Activated naive CD4-positive, alpha-beta T cell treated with anti-CD3 and anti-CD28 coated beads for 36 hours (primary cell): ENCODE measurements around the gene TMEM109. TPM values are rescaled to one million over a fixed set of nuclear protein-coding genes. Genes with fewer than 3 reads are reported as not detected.

ENCODE experiments used
- CTCF ChIA-PET: fragments of 350-600 bp; sonication (Branson Sonifier 250); formaldehyde crosslinking; loops from one replicate; lab custom pipeline; 2021; ENCODE audit warnings: antibody characterized with exemption; lab: Charles Lee
- DNase-seq: peaks from one replicate; pipeline ENCODE4 v3.0.0-alpha.2; 2020
- H3K27ac Mint-ChIP-seq: one replicate; pipeline ENCODE4 v1.8.0; 2021; ENCODE audit warnings: mild to moderate bottlenecking, mixed read lengths
- H3K27me3 Mint-ChIP-seq: one replicate; pipeline ENCODE4 v1.8.0; 2021; ENCODE audit warnings: low read depth, mixed read lengths
- H3K36me3 Mint-ChIP-seq: one replicate; pipeline ENCODE4 v1.8.0; 2021; ENCODE audit warnings: low read depth, mixed read lengths
- H3K4me1 Mint-ChIP-seq: one replicate; pipeline ENCODE4 v1.8.0; 2021; ENCODE audit warnings: low read depth, mixed read lengths
- H3K4me3 Mint-ChIP-seq: one replicate; pipeline ENCODE4 v1.8.0; 2021; ENCODE audit warnings: mild to moderate bottlenecking, moderate library complexity, mixed read lengths
- H3K9me3 Mint-ChIP-seq: one replicate; pipeline ENCODE4 v1.8.0; 2021; ENCODE audit warnings: mixed read lengths
- intact Hi-C: fragments of 100-400 bp; cut with micrococcal nuclease; formaldehyde crosslinking; loops from one replicate; pipeline ENCODE4 v1.15.1; 2023
- total RNA-seq, 2 experiments: library from RNA; stranded (reverse); gene quantifications; one replicate each; pipeline ENCODE4 v1.2.3, GENCODE V29; 2021

The TMEM109 gene
- total RNA-seq, 2 experiments from 2014 or later = 94.0 to 103 TPM

DNA sequence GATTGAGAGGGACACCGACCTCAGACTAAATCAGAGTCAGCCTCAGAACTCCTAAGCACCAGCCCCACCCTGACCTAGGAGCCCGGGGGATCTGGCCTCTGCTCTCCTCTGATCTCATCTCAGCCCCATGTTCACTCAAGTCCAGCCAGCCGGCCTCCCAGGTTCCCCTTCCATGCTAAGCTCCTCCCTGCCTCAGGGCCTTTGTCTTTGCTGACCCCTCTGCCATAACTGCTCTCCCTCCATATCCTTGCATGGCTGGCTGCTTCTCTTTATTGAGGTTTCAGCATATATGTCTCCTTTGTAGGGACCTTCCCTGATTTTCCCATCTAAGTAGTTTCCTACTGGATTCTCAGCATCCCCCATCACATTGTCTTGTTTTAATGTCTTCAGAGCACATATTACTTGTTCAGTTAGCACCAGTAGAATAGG lies 38.8 kb downstream of the TMEM109 start:
- CTCF ChIA-PET = interaction anchor here (1.2 to 2.6 kb wide), 3 partner anchors 16 to 121 kb away, joined by 3 to 6 read pairs (median 5); partner anchors contain the start of gene CD6
- Mint-ChIP-seq H3K4me1 (peaks cover 27% of the 10 kb centered on the region), H3K36me3 (no peaks in the 10 kb centered on the region), H3K9me3 (no peaks in the 10 kb centered on the region), H3K4me3 (peak overlapping the region; percentile 68), H3K27ac (no peak overlapping the region), H3K27me3 (no peaks in the 10 kb centered on the region)
- DNase-seq = no peak
- intact Hi-C loops = loop anchor here (2.0 to 5.0 kb wide), 2 partner anchors 38 to 110 kb away; partner anchors contain the start of genes CCDC86 and TMEM109

DNA sequence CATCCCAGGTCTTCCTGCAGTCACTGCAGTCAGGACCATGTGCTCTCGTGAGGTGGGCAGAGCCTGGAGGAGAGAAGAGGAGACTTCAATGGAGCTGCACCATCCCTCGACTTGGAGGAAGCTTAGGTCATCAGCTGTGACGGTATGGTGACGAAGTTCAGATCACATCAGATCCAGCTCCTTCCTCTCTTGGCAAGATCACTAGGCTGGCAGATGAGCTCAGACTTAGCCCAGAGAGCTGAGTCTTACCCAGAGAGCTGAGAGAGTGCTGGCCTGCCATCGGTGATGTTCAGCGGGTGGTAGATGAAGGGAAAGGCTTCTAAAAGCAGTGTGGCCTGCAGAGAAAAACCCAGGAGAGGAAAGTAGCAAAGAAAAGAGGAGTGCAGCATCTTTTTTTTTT lies 39.8 kb downstream of the TMEM109 start:
- Mint-ChIP-seq H3K36me3 (no peaks in the 10 kb centered on the region), H3K9me3 (no peaks in the 10 kb centered on the region), H3K4me1 (peaks cover 27% of the 10 kb centered on the region), H3K27me3 (no peaks in the 10 kb centered on the region), H3K27ac (no peak overlapping the region), H3K4me3 (no peak overlapping the region)
- intact Hi-C loops = loop anchor here (2.0 to 5.0 kb wide), 2 partner anchors 39 to 111 kb away; partner anchors contain the start of genes CCDC86 and TMEM109
- DNase-seq = no peak
- CTCF ChIA-PET = interaction anchor here (0.8 to 2.6 kb wide), 4 partner anchors 18 to 233 kb away, joined by 3 to 6 read pairs (median 4); partner anchors contain the start of gene CD6

DNA sequence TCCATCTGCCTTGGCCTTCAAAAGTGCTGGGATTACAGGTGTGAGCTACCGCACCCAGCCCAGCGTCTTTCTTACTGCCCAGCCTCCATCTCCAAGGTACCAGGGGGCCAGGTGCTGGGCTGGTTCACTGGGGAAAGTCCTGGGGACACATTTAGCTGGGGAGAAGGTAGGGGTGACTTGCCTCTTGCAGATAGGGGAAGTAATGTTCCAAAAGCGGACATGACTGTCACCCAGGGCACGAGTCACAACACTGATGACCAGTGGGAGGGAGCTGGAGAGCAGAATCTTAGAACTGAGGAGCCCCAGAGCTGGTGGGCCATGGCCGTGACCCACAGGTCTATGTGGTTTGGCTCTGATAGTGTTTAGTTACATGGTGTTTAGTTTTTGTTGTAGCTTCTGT lies 40.5 kb downstream of the TMEM109 start:
- no peaks in the 10 kb centered on the region for H3K36me3 Mint-ChIP-seq
- DNase-seq = no peak
- CTCF ChIA-PET = interaction anchor here (1.3 to 2.6 kb wide), 4 partner anchors 15 to 233 kb away, joined by 3 to 6 read pairs (median 4); partner anchors contain the start of gene CD6
- H3K9me3 Mint-ChIP-seq = no peaks in the 10 kb centered on the region
- no peaks in the 10 kb centered on the region for H3K27me3 Mint-ChIP-seq
- peaks cover 27% of the 10 kb centered on the region for H3K4me1 Mint-ChIP-seq
- no peak overlapping the region for H3K27ac Mint-ChIP-seq
- intact Hi-C loops = loop anchor here (5.0 kb wide), 1 partner anchor 112 kb away; the partner anchor contains the start of gene CCDC86
- H3K4me3 Mint-ChIP-seq = no peak overlapping the region

DNA sequence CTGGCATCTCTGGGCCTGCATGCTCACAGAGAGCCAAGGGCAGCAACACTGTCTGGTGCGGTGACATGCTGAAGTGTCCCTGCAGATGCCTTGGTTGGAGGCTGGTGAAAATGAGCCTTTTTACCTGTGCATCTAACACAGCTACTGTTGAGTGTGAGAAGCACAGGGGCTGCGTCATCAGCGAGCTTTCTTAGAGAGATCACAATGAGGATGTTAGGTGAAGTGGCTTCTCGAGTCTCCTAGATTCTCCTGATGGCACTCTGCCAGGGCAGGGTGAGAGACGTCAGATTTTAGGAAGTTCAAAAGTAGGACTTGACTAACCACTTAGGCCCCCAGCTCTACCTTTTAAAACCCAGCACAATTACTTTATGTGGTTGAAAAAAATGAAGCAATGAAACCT lies 41.6 kb downstream of the TMEM109 start:
- no peak overlapping the region for H3K27ac Mint-ChIP-seq
- intact Hi-C loops = no loop called here
- H3K4me1 Mint-ChIP-seq = peaks cover 19% of the 10 kb centered on the region
- no peaks in the 10 kb centered on the region for H3K36me3 Mint-ChIP-seq
- H3K9me3 Mint-ChIP-seq = no peaks in the 10 kb centered on the region
- H3K27me3 Mint-ChIP-seq = no peaks in the 10 kb centered on the region
- H3K4me3 Mint-ChIP-seq = no peak overlapping the region
- CTCF ChIA-PET = interaction anchor here (0.6 to 1.3 kb wide), 3 partner anchors 14 to 132 kb away, joined by 3 to 4 read pairs (median 3); no protein-coding TSS in a partner anchor
- DNase-seq = no peak

DNA sequence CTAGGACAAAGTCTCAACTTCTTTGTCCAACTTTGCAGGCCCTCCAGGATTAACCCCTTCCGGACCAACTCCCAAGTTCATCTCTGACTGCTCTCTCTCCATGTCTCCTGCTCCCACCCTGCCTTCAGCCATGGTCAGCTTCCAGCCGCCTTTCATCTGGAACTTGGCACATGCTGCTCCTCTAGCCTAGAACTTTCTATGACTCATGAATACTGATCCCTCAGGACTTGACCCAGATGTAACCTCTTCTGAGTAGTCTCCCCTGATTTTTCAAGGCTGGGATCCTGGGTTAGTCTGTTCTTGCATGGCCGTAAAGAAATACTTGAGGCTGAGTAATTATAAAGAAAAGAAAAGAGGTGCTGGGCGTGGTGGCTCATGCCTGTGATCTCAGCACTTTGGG lies 43.2 kb downstream of the TMEM109 start:
- Mint-ChIP-seq H3K27me3 (no peaks in the 10 kb centered on the region), H3K4me3 (no peak overlapping the region), H3K36me3 (no peaks in the 10 kb centered on the region), H3K27ac (no peak overlapping the region), H3K9me3 (no peaks in the 10 kb centered on the region), H3K4me1 (peaks cover 11% of the 10 kb centered on the region)
- DNase-seq = no peak
- CTCF ChIA-PET = no interaction called here
- intact Hi-C loops = no loop called here

DNA sequence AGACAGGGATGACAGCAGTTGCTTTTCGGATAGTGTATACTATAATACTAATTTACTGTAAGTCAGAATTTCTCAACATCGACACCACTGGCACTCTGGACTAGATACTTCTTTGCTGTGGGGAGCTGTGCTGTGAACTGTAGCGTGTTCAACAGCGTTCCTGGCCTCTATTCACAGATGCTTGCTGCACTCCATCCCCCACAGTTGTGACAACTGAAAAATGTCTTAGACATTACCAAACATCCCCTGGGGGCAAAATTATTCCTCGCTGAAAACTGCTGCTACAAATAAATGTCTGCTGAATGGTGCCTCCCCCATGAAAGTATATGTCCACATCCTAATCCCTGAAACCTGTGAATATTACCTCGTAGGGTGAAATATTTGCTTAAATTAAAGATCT lies 45.5 kb downstream of the TMEM109 start:
- H3K9me3 Mint-ChIP-seq = no peaks in the 10 kb centered on the region
- no peak overlapping the region for H3K27ac Mint-ChIP-seq
- H3K4me1 Mint-ChIP-seq = no peaks in the 10 kb centered on the region

DNA sequence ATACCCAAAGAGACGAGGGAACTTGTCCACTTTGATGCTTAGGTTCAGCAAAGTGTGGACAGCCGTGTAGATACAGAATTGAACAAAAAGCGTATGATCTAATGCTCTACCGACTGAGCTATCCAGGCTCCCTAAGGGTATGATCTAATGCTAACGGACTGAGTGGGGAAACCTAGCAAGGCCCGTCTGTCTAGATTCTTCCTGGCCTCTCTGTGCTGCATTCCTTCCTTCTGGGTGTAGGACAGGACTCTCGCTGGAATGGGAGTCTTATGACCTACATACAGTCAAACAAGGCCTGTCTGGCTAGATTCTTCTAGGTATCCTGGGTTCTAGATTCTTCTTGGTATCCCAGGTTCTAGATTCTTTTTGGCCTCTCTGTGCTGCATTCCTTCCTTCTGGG lies 46.4 kb downstream of the TMEM109 start:
- no peaks in the 10 kb centered on the region for H3K36me3 Mint-ChIP-seq
- no peak overlapping the region for H3K4me3 Mint-ChIP-seq
- H3K4me1 Mint-ChIP-seq = no peaks in the 10 kb centered on the region
- intact Hi-C loops = no loop called here
- H3K9me3 Mint-ChIP-seq = no peaks in the 10 kb centered on the region
- no peak overlapping the region for H3K27ac Mint-ChIP-seq
- no peak for DNase-seq
- no peaks in the 10 kb centered on the region for H3K27me3 Mint-ChIP-seq
- CTCF ChIA-PET = interaction anchor here (2.8 kb wide), 1 partner anchor 10 kb away, joined by 7 read pairs; no protein-coding TSS in a partner anchor

More for the DNA sequence above, 45.5 kb downstream of the TMEM109 start:
- DNase-seq = no peak
- no peak overlapping the region for H3K4me3 Mint-ChIP-seq
- CTCF ChIA-PET = interaction anchor here (2.8 kb wide), 1 partner anchor 11 kb away, joined by 7 read pairs; no protein-coding TSS in a partner anchor
- H3K36me3 Mint-ChIP-seq = no peaks in the 10 kb centered on the region
- no peaks in the 10 kb centered on the region for H3K27me3 Mint-ChIP-seq
- intact Hi-C loops = no loop called here

DNA sequence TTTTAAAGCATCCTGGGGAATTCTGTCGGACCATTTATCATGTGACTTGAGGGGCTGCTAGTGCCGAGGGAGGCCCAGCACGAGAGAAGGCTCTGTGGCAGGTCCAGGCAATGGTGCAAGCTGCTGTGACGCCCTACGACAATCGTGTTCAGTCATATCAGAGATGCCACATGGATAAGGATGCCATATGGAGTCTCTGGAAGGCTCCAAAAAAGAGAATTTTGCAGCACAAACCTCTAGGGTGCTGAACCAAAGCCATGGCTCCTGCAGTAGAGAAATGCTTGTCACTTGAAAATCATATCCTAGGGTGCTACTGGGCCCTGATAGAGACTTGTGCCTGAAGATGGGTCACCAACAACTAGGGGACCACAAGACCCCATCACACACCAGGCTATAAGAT lies 50.8 kb downstream of the TMEM109 start:
- Mint-ChIP-seq H3K27me3 (no peaks in the 10 kb centered on the region), H3K27ac (no peak overlapping the region), H3K4me1 (no peaks in the 10 kb centered on the region), H3K4me3 (no peak overlapping the region), H3K36me3 (peaks cover 3% of the 10 kb centered on the region), H3K9me3 (peaks cover 4% of the 10 kb centered on the region)
- CTCF ChIA-PET = interaction anchor here (1.0 to 1.3 kb wide), 2 partner anchors 49 to 164 kb away, joined by 3 to 5 read pairs; no protein-coding TSS in a partner anchor
- intact Hi-C loops = no loop called here
- DNase-seq = no peak

DNA sequence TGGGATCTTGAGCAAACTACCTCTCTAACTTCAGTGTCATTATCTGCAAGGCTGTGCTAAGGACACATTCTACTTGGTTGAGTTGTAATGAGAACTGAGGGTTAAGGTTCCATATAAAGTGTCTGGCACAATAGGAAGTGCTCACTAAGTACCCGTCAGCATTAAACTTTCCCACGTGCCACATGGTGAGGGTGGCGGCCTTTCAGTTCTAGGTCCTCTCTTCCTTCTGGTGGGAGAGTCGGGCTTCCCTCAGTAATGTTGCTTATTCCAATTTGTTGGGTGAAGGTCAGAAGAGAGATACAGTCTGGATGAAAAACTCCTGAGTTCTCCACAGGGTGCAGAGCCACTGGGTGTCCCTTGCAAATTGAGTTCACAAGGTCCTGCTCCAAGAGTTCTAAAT lies 52.9 kb downstream of the TMEM109 start:
- intact Hi-C loops = no loop called here
- Mint-ChIP-seq H3K36me3 (peaks cover 8% of the 10 kb centered on the region), H3K9me3 (peaks cover 4% of the 10 kb centered on the region), H3K27me3 (no peaks in the 10 kb centered on the region), H3K4me3 (no peak overlapping the region), H3K4me1 (peaks cover 15% of the 10 kb centered on the region), H3K27ac (no peak overlapping the region)
- CTCF ChIA-PET = interaction anchor here (0.9 to 1.4 kb wide), 4 partner anchors 8 to 221 kb away, joined by 3 to 4 read pairs (median 3); no protein-coding TSS in a partner anchor
- no peak for DNase-seq

DNA sequence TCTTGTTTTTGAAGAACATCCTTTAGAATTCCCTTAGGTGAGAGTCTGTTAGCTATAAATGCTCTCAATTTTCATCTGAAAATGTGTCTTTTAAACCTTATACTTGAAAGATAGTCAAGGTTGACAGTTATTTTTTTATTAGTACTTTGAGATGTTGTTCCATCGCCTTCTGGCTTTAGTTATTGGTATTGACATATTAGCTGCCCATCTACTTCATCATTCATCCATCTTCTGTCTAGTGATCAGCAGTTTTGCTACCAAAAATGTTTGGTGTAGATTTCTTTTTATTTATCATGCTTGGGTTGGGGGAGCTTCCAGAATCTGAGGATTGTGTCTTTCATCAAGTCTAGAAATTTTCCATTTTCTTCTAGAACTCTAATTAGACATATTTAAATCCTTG lies 54.3 kb downstream of the TMEM109 start:
- no peak overlapping the region for H3K4me3 Mint-ChIP-seq
- intact Hi-C loops = no loop called here
- H3K27me3 Mint-ChIP-seq = no peaks in the 10 kb centered on the region
- H3K36me3 Mint-ChIP-seq = peaks cover 21% of the 10 kb centered on the region
- H3K9me3 Mint-ChIP-seq = peaks cover 4% of the 10 kb centered on the region
- H3K4me1 Mint-ChIP-seq = peaks cover 15% of the 10 kb centered on the region
- CTCF ChIA-PET = interaction anchor here (0.6 to 4.3 kb wide), 9 partner anchors 10 to 161 kb away, joined by 3 to 28 read pairs (median 4); no protein-coding TSS in a partner anchor
- DNase-seq = no peak
- no peak overlapping the region for H3K27ac Mint-ChIP-seq

DNA sequence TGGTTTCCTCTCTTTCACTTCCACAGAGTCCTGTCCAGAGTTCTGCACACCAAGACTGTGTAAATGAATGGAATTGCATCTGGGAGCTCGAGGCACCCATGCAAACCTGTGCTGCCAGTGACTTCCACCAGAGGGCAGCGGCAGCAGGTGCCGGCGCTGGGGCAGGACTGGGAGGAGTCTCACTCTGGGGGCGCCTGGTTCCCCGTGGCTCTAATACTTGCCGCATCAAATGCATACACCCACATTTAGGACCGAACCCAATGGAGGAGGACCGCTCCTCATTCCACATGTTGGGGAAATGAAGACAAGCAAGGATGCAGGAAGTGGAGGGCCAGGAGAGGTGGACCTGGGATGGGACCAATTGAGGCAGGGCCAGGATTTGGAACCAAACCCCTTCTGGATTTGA lies 56.4 kb downstream of the TMEM109 start:
- peaks cover 15% of the 10 kb centered on the region for H3K4me1 Mint-ChIP-seq
- H3K4me3 Mint-ChIP-seq = peak overlapping the region; percentile 89
- CTCF ChIA-PET = interaction anchor here (0.8 to 4.3 kb wide), 19 partner anchors 8 to 177 kb away, joined by 3 to 28 read pairs (median 5); no protein-coding TSS in a partner anchor
- peaks cover 4% of the 10 kb centered on the region for H3K9me3 Mint-ChIP-seq
- peaks cover 40% of the 10 kb centered on the region for H3K36me3 Mint-ChIP-seq
- no peaks in the 10 kb centered on the region for H3K27me3 Mint-ChIP-seq
- intact Hi-C loops = loop anchor here (1.0 to 2.0 kb wide), 8 partner anchors 24 to 217 kb away; partner anchors contain the start of gene PRPF19
- peak; percentile 90 for DNase-seq
- peak overlapping the region; percentile 97 for H3K27ac Mint-ChIP-seq

DNA sequence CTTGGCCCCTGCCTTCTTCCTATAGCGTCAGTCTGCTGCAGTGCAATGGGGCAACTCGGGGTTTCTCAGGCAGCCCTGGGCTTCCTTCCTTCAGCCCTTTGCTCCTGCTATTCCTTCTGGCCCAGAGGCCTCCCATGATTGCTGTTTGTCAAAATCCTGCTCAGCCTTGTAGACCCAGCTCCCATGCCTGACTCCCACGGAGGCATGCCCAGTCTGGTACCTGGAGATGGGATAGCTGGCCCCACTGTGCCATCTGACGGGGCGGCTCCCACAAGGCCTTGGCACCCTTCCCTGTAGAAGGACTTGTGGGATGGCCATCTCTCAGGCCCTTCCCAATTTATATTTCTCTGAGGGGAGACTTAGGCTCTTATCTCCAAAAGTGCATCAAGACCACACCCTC lies 56.9 kb downstream of the TMEM109 start:
- peak overlapping the region; percentile 97 for H3K27ac Mint-ChIP-seq
- peaks cover 15% of the 10 kb centered on the region for H3K4me1 Mint-ChIP-seq
- H3K36me3 Mint-ChIP-seq = peaks cover 42% of the 10 kb centered on the region
- H3K9me3 Mint-ChIP-seq = peaks cover 4% of the 10 kb centered on the region
- H3K27me3 Mint-ChIP-seq = no peaks in the 10 kb centered on the region
- DNase-seq = no peak
- CTCF ChIA-PET = interaction anchor here (0.9 to 4.3 kb wide), 19 partner anchors 11 to 159 kb away, joined by 3 to 28 read pairs (median 5); no protein-coding TSS in a partner anchor
- H3K4me3 Mint-ChIP-seq = peak overlapping the region; percentile 89
- intact Hi-C loops = loop anchor here (1.0 to 2.0 kb wide), 10 partner anchors 23 to 216 kb away; partner anchors contain the start of genes PRPF19 and VPS37C
